ENCODE measurements around the gene PLPP4. TPM values are rescaled to one million over a fixed set of nuclear protein-coding genes. Genes with fewer than 3 reads are reported as not detected.

Gene PLPP4
- total RNA-seq, 1 experiment from 2014 or later: not detected

- no peak overlapping the region for H3K4me3 ChIP-seq
- H2AFZ ChIP-seq: no peak overlapping the region
- CTCF ChIA-PET: no interaction called here
- no peaks in the 10 kb centered on the region for H3K4me1 ChIP-seq (replicated peaks; ENCODE audit: insufficient read depth)
- H3K4me2 ChIP-seq: no peak overlapping the region
- POLR2A ChIA-PET (ENCODE audit: unreplicated experiment): no interaction called here
- no peaks in the 10 kb centered on the region for H4K20me1 ChIP-seq (ENCODE audit: insufficient read depth)
- H3K9me3 ChIP-seq (ENCODE audit: insufficient read depth, low read depth): no peaks in the 10 kb centered on the region
- H3K27ac ChIP-seq: no peak overlapping the region
- no peaks in the 10 kb centered on the region for H3F3A ChIP-seq (ENCODE audit: insufficient read depth, low read depth)
- BruUV-seq (replicated peaks): no TSS peak
- TF ChIP-seq CTCF (conservative IDR thresholded peaks at IDR 0.05) (no peak), EZH2 (IDR thresholded peaks at IDR 0.05; ENCODE audit: low read depth) (no peak)
- no peak for DNase-seq
- H3K36me3 ChIP-seq (ENCODE audit: low read depth): no peaks in the 10 kb centered on the region
- no peaks in the 10 kb centered on the region for H3K79me2 ChIP-seq (ENCODE audit: low read depth)
- H3K27me3 ChIP-seq (ENCODE audit: insufficient read depth, low read depth): no peaks in the 10 kb centered on the region
- intact Hi-C loops (cut with micrococcal nuclease; ENCODE audit: unreplicated experiment): no loop called here
- H3K9me2 ChIP-seq (ENCODE audit: insufficient read depth): no peaks in the 10 kb centered on the region
Measured at GRCh38 chr10:120610791-120611190, 153.8 kb downstream of the PLPP4 start.

- Histone ChIP-seq H3K27ac (no peak overlapping the region), H3F3A (ENCODE audit: insufficient read depth, low read depth) (no peaks in the 10 kb centered on the region), H3K36me3 (ENCODE audit: low read depth) (no peaks in the 10 kb centered on the region), H2AFZ (no peak overlapping the region), H3K4me2 (no peak overlapping the region), H3K4me3 (no peak overlapping the region), H3K4me1 (replicated peaks; ENCODE audit: insufficient read depth) (no peaks in the 10 kb centered on the region), H4K20me1 (ENCODE audit: insufficient read depth) (no peaks in the 10 kb centered on the region), H3K9me2 (ENCODE audit: insufficient read depth) (no peaks in the 10 kb centered on the region), H3K79me2 (ENCODE audit: low read depth) (no peaks in the 10 kb centered on the region), H3K27me3 (ENCODE audit: insufficient read depth, low read depth) (no peaks in the 10 kb centered on the region), H3K9me3 (ENCODE audit: insufficient read depth, low read depth) (no peaks in the 10 kb centered on the region)
- TF ChIP-seq CTCF (conservative IDR thresholded peaks at IDR 0.05): no peak
- TF ChIP-seq EZH2 (IDR thresholded peaks at IDR 0.05; ENCODE audit: low read depth): no peak
- ChIA-PET CTCF (no interaction called here), POLR2A (ENCODE audit: unreplicated experiment) (no interaction called here)
- no TSS peak for BruUV-seq (replicated peaks)
- no peak for DNase-seq
- intact Hi-C loops (cut with micrococcal nuclease; ENCODE audit: unreplicated experiment): no loop called here
Measured at GRCh38 chr10:120612756-120613155, 155.7 kb downstream of the PLPP4 start.

- no peaks in the 10 kb centered on the region for H4K20me1 ChIP-seq (ENCODE audit: insufficient read depth)
- H3K27ac ChIP-seq: no peak overlapping the region
- ChIA-PET POLR2A (ENCODE audit: unreplicated experiment) (no interaction called here), CTCF (no interaction called here)
- TF ChIP-seq CTCF (conservative IDR thresholded peaks at IDR 0.05): no peak
- no peak for TF ChIP-seq EZH2 (IDR thresholded peaks at IDR 0.05; ENCODE audit: low read depth)
- intact Hi-C loops (cut with micrococcal nuclease; ENCODE audit: unreplicated experiment): no loop called here
- H3K79me2 ChIP-seq (ENCODE audit: low read depth): no peaks in the 10 kb centered on the region
- no peaks in the 10 kb centered on the region for H3K4me1 ChIP-seq (replicated peaks; ENCODE audit: insufficient read depth)
- no peak overlapping the region for H2AFZ ChIP-seq
- no peaks in the 10 kb centered on the region for H3K9me2 ChIP-seq (ENCODE audit: insufficient read depth)
- BruUV-seq (replicated peaks): no TSS peak
- no peak for DNase-seq
- H3K36me3 ChIP-seq (ENCODE audit: low read depth): no peaks in the 10 kb centered on the region
- no peaks in the 10 kb centered on the region for H3F3A ChIP-seq (ENCODE audit: insufficient read depth, low read depth)
- no peaks in the 10 kb centered on the region for H3K27me3 ChIP-seq (ENCODE audit: insufficient read depth, low read depth)
- H3K4me3 ChIP-seq: no peak overlapping the region
- no peak overlapping the region for H3K4me2 ChIP-seq
- H3K9me3 ChIP-seq (ENCODE audit: insufficient read depth, low read depth): no peaks in the 10 kb centered on the region
Measured at GRCh38 chr10:120613180-120613579, 156.2 kb downstream of the PLPP4 start.

Data from PC-9 (cell line).